BE2C (cell line): ENCODE measurements around the gene ARMC9.

Experiments
- DNase-seq: peaks from one replicate; pipeline ENCODE4 v3.0.0-alpha.2; 2020
- H3K27me3 ChIP-seq: fragments of 250-450 bp; sonication (Bioruptor Pico); 2 replicates; pipeline ENCODE4 v1.5.1; 2020; ENCODE audit warnings: mild to moderate bottlenecking
- H3K36me3 ChIP-seq: fragments of 250-450 bp; sonication (Bioruptor Pico); 2 replicates; pipeline ENCODE4 v1.5.1; 2020; ENCODE audit warnings: mild to moderate bottlenecking
- H3K4me1 ChIP-seq: fragments of 250-450 bp; sonication (Bioruptor Pico); 2 replicates; pipeline ENCODE4 v1.5.1; 2020
- H3K4me3 ChIP-seq: 2 replicates; pipeline ENCODE4 v1.5.1; 2011; ENCODE audit warnings: low read depth, low read length
- H3K9me3 ChIP-seq: fragments of 250-450 bp; sonication (Bioruptor Pico); 2 replicates; pipeline ENCODE4 v1.5.1; 2020
- CTCF ChIP-seq: IDR thresholded peaks from 2 replicates; pipeline ENCODE4 v1.5.1; 2012; ENCODE audit warnings: mild to moderate bottlenecking, low read depth, low read length

ARMC9 gene

DNA sequence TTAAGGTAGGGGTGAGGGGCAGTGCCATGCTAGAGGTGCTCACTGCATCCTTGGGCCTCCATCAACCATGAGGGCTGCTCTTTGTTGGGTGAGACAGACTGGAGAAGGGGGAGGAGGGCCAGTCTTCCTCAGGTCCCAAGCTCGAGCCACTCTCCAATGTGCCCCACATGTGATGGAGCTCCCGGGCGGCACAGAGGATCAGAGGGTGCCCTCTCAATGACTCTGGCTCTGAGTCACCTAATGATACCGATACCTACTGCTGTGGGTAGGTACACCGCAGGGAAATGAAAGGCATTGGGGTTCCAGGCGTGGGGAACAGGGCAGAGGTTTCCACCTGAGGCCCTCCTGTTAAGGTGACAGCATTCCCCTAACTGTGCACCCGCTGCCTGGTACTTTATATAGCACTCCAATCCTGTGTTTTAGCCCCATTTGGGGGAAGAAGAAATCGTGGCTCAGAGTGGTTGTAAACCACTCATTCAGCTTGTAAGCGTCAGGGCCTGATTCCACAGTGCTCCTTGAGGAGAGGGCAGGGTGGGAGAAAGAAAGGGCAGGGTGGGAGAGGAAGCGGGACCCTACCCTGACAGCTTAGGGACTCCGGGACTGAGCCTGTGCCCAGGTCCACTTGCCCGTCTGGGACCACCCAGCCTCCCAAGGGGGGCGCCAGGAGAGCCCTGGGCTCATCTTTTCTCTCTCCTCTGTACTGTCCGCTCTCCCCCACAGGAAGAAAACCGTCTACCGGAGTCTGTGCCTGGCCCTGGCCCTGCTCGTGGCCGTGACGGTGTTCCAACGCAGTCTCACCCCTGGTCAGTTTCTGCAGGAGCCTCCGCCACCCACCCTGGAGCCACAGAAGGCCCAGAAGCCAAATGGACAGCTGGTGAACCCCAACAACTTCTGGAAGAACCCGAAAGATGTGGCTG lies 198.8 kb downstream of the ARMC9 start:
- H3K4me3 ChIP-seq = no peak overlapping the region
- no peak for TF ChIP-seq CTCF
- H3K27me3 ChIP-seq = no peaks in the 10 kb centered on the region
- H3K4me1 ChIP-seq = peaks cover 32% of the 10 kb centered on the region
- no peaks in the 10 kb centered on the region for H3K36me3 ChIP-seq
- DNase-seq = no peak
- H3K9me3 ChIP-seq = no peaks in the 10 kb centered on the region

- TF ChIP-seq CTCF = no peak
- Histone ChIP-seq H3K4me3 (no peak overlapping the region), H3K4me1 (peaks cover 30% of the 10 kb centered on the region), H3K27me3 (no peaks in the 10 kb centered on the region), H3K9me3 (no peaks in the 10 kb centered on the region), H3K36me3 (no peaks in the 10 kb centered on the region)
- no peak for DNase-seq
Observed at GRCh38 chr2:231397928-231398294, 199.5 kb downstream of the ARMC9 start.

DNA sequence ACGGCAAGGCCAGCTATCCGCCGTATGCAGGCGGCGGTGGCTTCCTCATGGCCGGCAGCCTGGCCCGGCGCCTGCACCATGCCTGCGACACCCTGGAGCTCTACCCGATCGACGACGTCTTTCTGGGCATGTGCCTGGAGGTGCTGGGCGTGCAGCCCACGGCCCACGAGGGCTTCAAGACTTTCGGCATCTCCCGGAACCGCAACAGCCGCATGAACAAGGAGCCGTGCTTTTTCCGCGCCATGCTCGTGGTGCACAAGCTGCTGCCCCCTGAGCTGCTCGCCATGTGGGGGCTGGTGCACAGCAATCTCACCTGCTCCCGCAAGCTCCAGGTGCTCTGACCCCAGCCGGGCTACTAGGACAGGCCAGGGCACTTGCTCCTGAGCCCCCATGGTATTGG lies 200.2 kb downstream of the ARMC9 start:
- Histone ChIP-seq H3K27me3 (no peaks in the 10 kb centered on the region), H3K9me3 (no peaks in the 10 kb centered on the region), H3K4me3 (no peak overlapping the region), H3K36me3 (no peaks in the 10 kb centered on the region), H3K4me1 (peaks cover 34% of the 10 kb centered on the region)
- TF ChIP-seq CTCF = no peak
- DNase-seq = no peak

GRCh38 chr2:231399046-231399852 lies 200.8 kb downstream of the ARMC9 start:
- TF ChIP-seq CTCF = no peak
- no peak for DNase-seq

GRCh38 chr2:231399853-231400680 lies 201.6 kb downstream of the ARMC9 start:
- TF ChIP-seq CTCF = peak; percentile 53
- Histone ChIP-seq H3K4me1 (peaks cover 43% of the 10 kb centered on the region), H3K27me3 (no peaks in the 10 kb centered on the region), H3K4me3 (peak overlapping the region; percentile 23; the same call in 1 of the 2 replicates), H3K36me3 (no peaks in the 10 kb centered on the region), H3K9me3 (no peaks in the 10 kb centered on the region)
- DNase-seq = peak; percentile 81

More at GRCh38 chr2:231399046-231399852, 200.8 kb downstream of the ARMC9 start:
- Histone ChIP-seq H3K9me3 (no peaks in the 10 kb centered on the region), H3K27me3 (no peaks in the 10 kb centered on the region), H3K4me1 (peaks cover 41% of the 10 kb centered on the region), H3K4me3 (no peak overlapping the region), H3K36me3 (no peaks in the 10 kb centered on the region)
